Heart left ventricle (tissue), 16 donors: Measurements from ENCODE around the gene TMEM80. TPM values are rescaled to one million over a fixed set of nuclear protein-coding genes. Genes with fewer than 3 reads are reported as not detected.
A peak's percentile ranks its signal among the peaks of the same experiment; 100 is the strongest.

ENCODE experiments used
- ATAC-seq, 4 donors: fragments of 200-7000 bp; cut with Tn5 transposase; one replicate each; pipeline ENCODE4 v1.9.1; 2020 to 2022; ENCODE audit warnings: moderate library complexity in 4 of 4, mild to moderate bottlenecking in 3 of 4, moderate number of reproducible peaks in 1 of 4
- DNase-seq, 5 donors: peaks; one replicate each; pipeline ENCODE4 v3.0.0-alpha.2; 2020
- H3K27ac ChIP-seq, 12 donors: fragments of 200-600 bp; sonication (generic) in 4 of 12; one replicate each; pipeline versions ENCODE4 v1.5.0 to v1.8.0; 2016 to 2022; ENCODE audit warnings: mild to moderate bottlenecking in 2 of 12
- H3K27me3 ChIP-seq, 9 donors: fragments of 200-600 bp; sonication (generic) in 2 of 9; one replicate each; pipeline versions ENCODE4 v1.5.1 to v1.8.0; 2016 to 2022; ENCODE audit warnings: mild to moderate bottlenecking in 3 of 9
- H3K36me3 ChIP-seq, 9 donors: fragments of 200-600 bp; sonication (generic) in 2 of 9; one replicate each; pipeline versions ENCODE4 v1.5.0 to v1.8.0; 2018 to 2022; ENCODE audit warnings: mild to moderate bottlenecking in 2 of 9
- H3K4me1 ChIP-seq, 12 donors: fragments of 200-600 bp; sonication (generic) in 4 of 12; one replicate each; pipeline versions ENCODE4 v1.5.0 to v1.8.0; 2016 to 2022; ENCODE audit warnings: mild to moderate bottlenecking in 3 of 12
- H3K4me3 ChIP-seq, 12 donors: fragments of 200-600 bp; sonication (generic) in 4 of 12; one replicate each; pipeline versions ENCODE4 v1.5.0 to v1.8.0; 2017 to 2022; ENCODE audit warnings: mild to moderate bottlenecking in 9 of 12, moderate library complexity in 4 of 12
- H3K9me3 ChIP-seq, 12 donors: fragments of 200-600 bp; sonication (generic) in 4 of 12; one replicate each; pipeline versions ENCODE4 v1.5.0 to v1.8.0; 2016 to 2022; ENCODE audit warnings: mild to moderate bottlenecking in 1 of 12
- CTCF ChIP-seq, 12 donors: fragments of 200-600 bp; sonication (generic) in 4 of 12; IDR thresholded peaks; one replicate each; pipeline versions ENCODE4 v1.5.0 to v1.8.0; 2018 to 2022; ENCODE audit warnings: antibody characterized with exemption in 12 of 12, mild to moderate bottlenecking in 5 of 12
- POLR2A ChIP-seq, 2 donors: fragments of 450-650 bp; IDR thresholded peaks; one replicate each; pipeline ENCODE4 v1.6.1; 2017; ENCODE audit warnings: antibody characterized with exemption in 2 of 2, mild to moderate bottlenecking in 2 of 2, moderate library complexity in 2 of 2
- WGBS, 4 donors: extraction: QIAGEN DNeasy Blood & Tissue Kit in 2 of 4; methylation state at CpG; one replicate each; pipeline versions ENCODE4 v1.1.5 to v1.1.7; 2013 to 2018; 5-methylcytosine and 5-hydroxymethylcytosine counted together
- intact Hi-C, 10 donors: fragments of 100-400 bp; cut with DNase I; formaldehyde crosslinking; loops; one replicate each; pipeline versions ENCODE4 v1.11.1 to v1.14.2; 2022
- polyA plus RNA-seq, 2 donors: library from polyadenylated mRNA; stranded (reverse); fragments of 200-250 nt; gene quantifications; one replicate each; pipeline ENCODE4 v1.2.3, GENCODE V29; 2013
- total RNA-seq, 9 donors: library from RNA; depleted of rRNA in 2 of 9; stranded (reverse); fragments of >200 nt in 2 of 9; fragmentation: NEBNext Ultra II Directional in 3 of 9; extraction: Animal tissue kit (Norgen Biotek cat#: 25700) in 3 of 9; gene quantifications; one replicate each; pipeline versions ENCODE4 v1.1.0 to v1.2.4, GENCODE V29; 2016 to 2023
- donor health status: ischemic (EF 13 %, LVEDD 7.1; RV severe dilation, severe dysfunction).
- donor health status: healthy with polysubstance abuse.
- donor health status: DM: no; HTN: yes; CAD: no.
- donor health status: DM: no; HTN: no; CAD: no.
- donor health status: ischemic (EF 25% LVEDD 6.9; RV normal size, moderate dysfunction).
- donor health status: ischemic (EF 25% LVEDD 5.7; RV mildly dilated, moderate dysfunction).
- donor health status: healthy.
- donor health status: DM: yes; HTN: yes; CAD: no.
- donor health status: ischemic (EF 35%, LVEDD 5.7; RV mildly dilated, moderate dysfunction).
- donor health status: nonischemic (EF 11% LVEDD 7.7; RV severe dilation, severe dysfunction).
- donor health status: DM: yes; HTN: yes; CAD: no.
- donor health status: PGD.
- donor health status: ischemic (EF 29% LVEDD 5.4; RV normal size, mild dysfunction).
- donor health status: nonischemic (EF 23%, LVEDD 6.1; RV moderate dilation, normal function).

TMEM80 gene
- total and polyA plus RNA-seq, 11 donors = 8.0 to 18.2 (median 14.9) TPM

GRCh38 chr11:693887-694562, 1.6 kb upstream of the TMEM80 start:
- 58 to 68% (median 65%) methylated on average over 13 to 15 of the region's 15 CpGs for whole genome bisulfite sequencing, 4 donors
- ATAC-seq (no peak), DNase-seq (peak in 4 of 5 donors; percentile 35 to 64 (median 44))
- Histone ChIP-seq H3K4me3 (peak overlapping the region in 11 of 12 donors; percentile 28 to 99 (median 95)), H3K27me3 (no peaks in the 10 kb centered on the region), H3K27ac (peak overlapping the region in 11 of 12 donors; percentile 12 to 100 (median 98)), H3K36me3 (peaks cover 0 to 19% (median 7%) of the 10 kb centered on the region in 9 donors), H3K9me3 (no peaks in the 10 kb centered on the region), H3K4me1 (peaks cover 8 to 45% (median 32%) of the 10 kb centered on the region in 12 donors)
- TF ChIP-seq CTCF (IDR thresholded peaks at IDR 0.05) (no peak), POLR2A (IDR thresholded peaks at IDR 0.05) (no peak)
- intact Hi-C loops = loop anchor here in 1 of 10 donors (5.0 kb wide), 1 partner anchor 82 kb away; no protein-coding TSS in a partner anchor

- ATAC-seq (peak; percentile 88 to 94 (median 91)), DNase-seq (peak; percentile 99 to 100 (median 99))
- H3K27me3 ChIP-seq = no peaks in the 10 kb centered on the region
- intact Hi-C loops = loop anchor here in 2 of 10 donors (5.0 kb wide), 2 partner anchors 82 to 127 kb away; no protein-coding TSS in a partner anchor
- H3K4me3 ChIP-seq = peak within 1 kb of the TSS; percentile 61 to 99 (median 94)
- 3 to 13% (median 7%) methylated on average over 27 to 103 of the region's 103 CpGs for WGBS, 4 donors
- TF ChIP-seq POLR2A (IDR thresholded peaks at IDR 0.05) (no peak), CTCF (IDR thresholded peaks at IDR 0.05) (no peak)
- peak within 1 kb of the TSS; percentile 98 to 100 (median 100) for H3K27ac ChIP-seq
- no peaks in the 10 kb centered on the region for H3K9me3 ChIP-seq
- H3K4me1 ChIP-seq = peaks cover 8 to 45% (median 32%) of the 10 kb centered on the region in 12 donors
- peaks cover 0 to 21% (median 4%) of the 10 kb centered on the region in 9 donors for H3K36me3 ChIP-seq
These were observed 891 bp upstream of the TMEM80 start, which contains the start of gene DEAF1 for GRCh38 chr11:694563-695287. TSS of gene DEAF1 (minus strand) at chr11:695222. CDS start at chr11:695047, 175 bp downstream.

GRCh38 chr11:695288-695537, 403 bp upstream of the TMEM80 start:
- H3K9me3 ChIP-seq = no peaks in the 10 kb centered on the region
- no peaks in the 10 kb centered on the region for H3K27me3 ChIP-seq
- peak overlapping the region; percentile 98 to 100 (median 100) for H3K27ac ChIP-seq
- intact Hi-C loops = loop anchor here in 1 of 10 donors (5.0 kb wide), 1 partner anchor 128 kb away; no protein-coding TSS in a partner anchor
- WGBS, 4 donors = 0 to 2% (median 0%) methylated on average over 19 to 25 of the region's 25 CpGs
- H3K4me1 ChIP-seq = peaks cover 8 to 45% (median 32%) of the 10 kb centered on the region in 12 donors
- peak overlapping the region; percentile 61 to 99 (median 94) for H3K4me3 ChIP-seq
- DNase-seq (no peak), ATAC-seq (no peak)
- peaks cover 0 to 24% (median 6%) of the 10 kb centered on the region in 9 donors for H3K36me3 ChIP-seq
- TF ChIP-seq POLR2A (IDR thresholded peaks at IDR 0.05) = no peak
- TF ChIP-seq CTCF (IDR thresholded peaks at IDR 0.05) = no peak
